GM18868 (cell line): Measurements from ENCODE around the gene MYBPC3.
"Not testable (repeated sequence)": the region's sequence is repeated elsewhere in the genome, so short reads cannot be mapped to it uniquely, and the experiment has no call there.

Experiments
- ATAC-seq: cut with Tn5 transposase; IDR thresholded peaks from one replicate; pipeline ENCODE4 v1.9.1; 2021; ENCODE audit warnings: mild to moderate bottlenecking, moderate library complexity; ENCODE audit not compliant: unreplicated experiment

MYBPC3 gene

DNA sequence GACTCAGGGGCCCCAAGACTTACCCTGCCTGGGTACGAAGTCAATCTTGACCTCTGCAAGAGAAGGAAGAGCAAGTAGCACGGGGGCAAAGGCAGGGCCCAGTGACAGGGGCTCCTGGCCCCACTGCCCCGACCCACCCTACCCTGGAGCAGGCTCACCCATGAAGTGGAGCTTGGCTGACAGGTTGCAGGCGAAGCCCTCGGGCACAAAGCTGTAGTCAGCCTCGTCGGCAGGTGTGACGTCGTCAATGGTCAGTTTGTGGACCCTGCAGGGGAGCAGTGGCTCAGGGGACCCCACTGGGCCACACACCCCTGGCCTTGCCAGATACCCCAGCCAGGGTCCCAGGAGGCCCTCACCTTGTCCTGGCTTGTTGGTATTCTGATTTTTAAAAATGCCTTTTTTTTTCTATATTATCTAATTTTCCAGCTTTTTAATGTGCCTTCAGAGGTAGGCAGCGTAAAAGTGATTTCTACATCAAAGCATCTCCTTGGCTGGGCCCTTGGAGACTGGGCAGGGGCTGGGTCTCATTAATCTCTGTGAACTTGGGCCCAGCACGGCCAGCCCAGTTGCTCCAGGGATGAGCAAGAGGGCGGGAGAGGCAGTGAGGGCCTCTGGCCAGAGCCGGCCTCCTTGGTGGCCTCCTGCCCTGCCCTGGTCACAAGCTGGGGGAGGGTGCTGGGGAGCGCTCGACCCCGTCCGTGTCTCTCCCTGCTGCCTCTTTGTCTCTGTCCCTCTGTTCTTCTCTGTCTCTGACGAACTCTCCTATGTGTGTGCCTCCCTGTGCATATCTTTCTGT, 11.3 kb downstream of the MYBPC3 start:
- ATAC-seq, result no peak

DNA sequence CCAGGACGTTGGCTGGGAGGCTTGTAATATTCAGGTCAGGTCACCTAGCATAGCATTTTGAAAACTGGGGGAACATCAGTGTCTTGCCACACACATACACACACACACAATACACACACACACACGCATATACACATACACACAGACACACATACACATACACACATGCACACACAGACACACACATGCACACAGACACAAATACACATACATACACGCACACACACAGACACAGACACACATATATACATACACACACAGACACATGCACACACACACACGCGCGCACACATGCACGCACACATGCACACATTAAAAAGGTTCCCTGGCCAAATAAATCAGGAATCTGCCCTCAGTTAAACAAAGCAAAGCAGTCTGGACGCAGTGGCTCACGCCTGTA, 12.5 kb downstream of the MYBPC3 start:
- ATAC-seq, result no peak

DNA sequence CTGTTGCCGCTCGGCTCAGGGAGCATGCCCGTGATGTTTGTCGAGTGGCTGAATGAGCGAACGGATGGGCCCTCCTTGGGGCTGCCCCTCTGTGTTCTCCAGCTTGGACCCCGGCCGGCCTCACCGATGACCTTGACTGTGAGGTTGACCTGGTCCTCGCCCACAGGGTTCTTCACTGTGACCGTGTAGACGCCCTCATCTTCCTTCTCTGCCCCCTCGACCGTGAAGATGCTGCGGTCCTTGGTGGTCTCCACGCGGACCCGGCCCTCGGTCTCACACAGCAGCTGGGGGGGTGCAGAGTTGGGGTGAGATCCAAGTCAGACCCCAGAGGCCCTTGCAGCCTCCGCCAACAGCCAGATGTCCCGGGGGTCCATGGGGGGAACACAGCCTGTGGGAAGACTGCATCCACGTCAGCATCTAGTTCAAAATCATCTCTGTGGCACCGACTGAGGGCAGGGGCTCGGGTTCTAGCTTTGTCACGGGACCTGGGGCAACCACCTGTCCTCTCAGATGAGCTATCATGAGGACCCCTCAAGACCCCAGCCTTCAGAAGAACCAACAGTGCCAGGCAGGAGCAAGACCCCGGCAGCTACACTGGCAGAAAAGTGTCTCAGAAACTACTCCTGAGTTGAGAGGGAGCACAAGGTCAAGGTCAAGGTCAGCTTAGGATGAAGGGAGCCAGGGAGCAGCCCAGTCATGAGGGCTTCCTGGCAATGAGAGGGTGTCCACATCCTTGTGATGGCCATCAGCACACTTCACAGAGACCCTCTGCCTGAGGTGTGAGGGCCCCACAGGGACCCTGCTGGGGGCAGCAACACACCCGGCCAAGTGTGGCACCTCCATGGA, 13.9 kb downstream of the MYBPC3 start:
- no peak for ATAC-seq

DNA sequence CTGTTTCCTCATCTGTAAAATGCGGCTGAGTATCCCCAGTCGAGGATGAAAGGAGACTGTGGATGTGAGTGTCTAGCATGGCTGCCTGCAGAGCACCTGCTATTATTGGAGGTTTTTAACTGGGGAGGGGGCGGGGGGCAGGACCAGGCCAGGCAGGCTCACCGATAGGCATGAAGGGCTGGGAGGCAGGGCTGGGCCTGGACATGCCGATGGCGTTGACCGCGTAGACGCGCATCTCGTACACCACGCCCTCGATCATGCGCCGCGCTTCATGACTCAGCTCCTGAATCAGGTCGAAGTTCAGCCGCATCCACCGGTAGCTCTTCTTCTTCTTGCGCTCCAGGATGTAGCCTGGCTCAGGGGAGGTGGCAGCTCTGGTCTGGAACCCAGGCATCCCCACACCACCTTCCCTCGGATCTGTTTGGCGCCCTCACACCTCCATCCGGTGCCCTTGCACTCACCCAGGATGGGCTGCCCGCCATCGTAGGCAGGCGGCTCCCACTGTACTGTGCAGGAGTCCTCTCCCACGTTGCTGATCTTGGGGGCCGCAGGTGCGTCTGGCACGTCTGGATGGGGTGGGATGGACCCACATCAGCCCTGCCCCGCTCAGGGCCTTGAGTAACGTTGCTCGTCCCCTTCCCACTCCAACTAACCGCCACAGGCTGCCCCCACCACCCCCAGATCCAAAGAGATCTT, 15.1 kb downstream of the MYBPC3 start:
- no peak for ATAC-seq

DNA sequence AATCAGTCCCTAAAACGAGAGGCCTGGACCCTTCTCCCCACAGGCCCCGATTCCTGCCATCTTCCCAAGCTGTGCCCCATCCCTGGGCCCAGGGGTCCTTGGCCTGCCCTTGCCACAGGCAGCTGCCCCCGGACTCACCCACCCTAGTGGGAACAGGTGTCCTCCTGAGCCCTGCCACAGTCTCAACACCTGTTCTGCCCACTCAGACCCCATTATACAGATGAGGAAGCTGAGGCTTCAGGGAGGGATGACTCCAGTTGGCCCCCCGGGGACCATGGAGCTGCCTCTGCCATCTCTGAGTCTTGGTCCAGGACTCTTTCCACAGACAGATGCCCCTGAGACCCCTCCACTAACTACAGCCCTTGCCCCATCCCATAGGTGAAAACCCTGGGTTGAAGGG, 15.9 kb downstream of the MYBPC3 start:
- ATAC-seq, result no peak

DNA sequence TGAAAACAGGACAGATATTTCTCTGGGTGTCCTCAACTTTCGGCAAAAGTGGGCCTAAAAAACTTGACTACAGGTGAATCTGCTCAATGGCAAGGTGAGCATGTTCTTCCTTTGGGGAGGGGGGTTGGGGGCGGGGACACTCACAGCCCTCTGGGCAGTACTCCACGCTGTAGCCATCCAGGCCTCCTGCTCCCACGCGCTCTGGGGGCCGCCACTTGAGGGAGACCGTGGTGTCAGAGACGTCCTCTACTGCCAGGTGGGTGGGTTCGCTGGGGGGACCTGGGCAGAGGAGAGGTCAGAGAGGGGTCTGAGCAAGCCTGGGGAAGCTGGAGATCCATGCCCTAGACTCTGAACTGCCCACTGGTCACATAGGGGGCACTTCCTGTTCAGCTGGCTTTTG, 16.8 kb downstream of the MYBPC3 start:
- ATAC-seq, result no peak

DNA sequence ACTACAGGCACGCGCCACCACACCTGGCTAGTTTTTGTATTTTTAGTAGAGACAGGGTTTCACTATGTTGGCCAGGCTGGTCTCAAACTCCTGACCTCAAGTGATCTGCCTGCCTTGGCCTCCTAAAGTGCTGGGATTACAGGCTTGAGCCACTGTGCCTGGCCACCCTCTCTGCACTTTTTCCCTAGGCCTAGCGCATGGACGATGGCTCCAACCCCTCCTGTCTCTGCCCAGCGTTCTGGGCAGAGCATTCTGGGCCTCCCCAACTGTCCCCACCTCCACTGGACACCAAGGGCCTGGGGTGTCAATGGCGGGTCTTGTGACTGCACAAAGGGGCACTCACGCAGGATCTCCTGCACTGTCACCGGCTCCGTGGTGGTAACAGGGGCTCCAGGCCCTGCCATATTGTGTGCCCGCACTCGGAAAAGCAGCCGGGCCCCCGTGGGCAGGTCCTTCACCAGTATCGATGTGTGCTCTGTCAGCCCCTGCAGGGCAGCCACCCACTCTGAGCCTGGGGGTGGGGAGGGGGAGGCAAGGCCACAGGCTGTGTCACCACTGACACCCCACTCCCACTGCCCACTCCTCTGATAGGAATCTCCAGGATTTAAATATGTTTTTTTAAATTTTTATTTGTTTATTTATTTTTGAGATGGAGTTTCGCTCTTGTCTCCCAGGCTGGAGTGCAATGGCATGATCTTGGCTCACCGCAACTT, 17.6 kb downstream of the MYBPC3 start:
- ATAC-seq, result not testable (repeated sequence)

DNA sequence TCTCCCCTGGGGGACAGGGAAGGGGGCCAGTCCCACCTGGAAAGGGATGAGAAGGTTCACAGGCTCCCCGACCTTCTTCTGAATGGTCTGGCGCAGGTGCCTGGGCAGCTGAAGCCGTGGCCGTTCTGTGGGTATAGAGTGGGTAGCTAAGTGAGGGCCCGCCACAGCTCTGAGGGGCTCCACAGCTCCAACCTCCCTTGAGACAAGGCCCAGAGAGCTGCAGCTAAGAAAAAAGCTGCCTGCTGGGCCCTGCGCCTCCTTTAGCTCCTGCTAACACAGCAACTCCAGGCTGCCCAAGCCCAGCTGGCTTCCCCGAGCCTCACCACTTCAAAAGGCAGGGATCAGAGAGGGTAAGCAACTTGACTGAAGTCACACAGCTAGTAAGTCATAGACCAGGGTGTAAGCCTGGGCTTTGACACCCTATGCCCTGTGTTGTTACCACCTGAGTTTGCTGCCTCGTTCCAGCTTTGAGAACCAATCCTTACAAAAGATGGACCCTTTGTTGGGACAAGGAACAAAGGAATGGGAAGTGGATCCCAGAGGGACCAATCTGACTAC, 18.5 kb downstream of the MYBPC3 start:
- no peak for ATAC-seq

DNA sequence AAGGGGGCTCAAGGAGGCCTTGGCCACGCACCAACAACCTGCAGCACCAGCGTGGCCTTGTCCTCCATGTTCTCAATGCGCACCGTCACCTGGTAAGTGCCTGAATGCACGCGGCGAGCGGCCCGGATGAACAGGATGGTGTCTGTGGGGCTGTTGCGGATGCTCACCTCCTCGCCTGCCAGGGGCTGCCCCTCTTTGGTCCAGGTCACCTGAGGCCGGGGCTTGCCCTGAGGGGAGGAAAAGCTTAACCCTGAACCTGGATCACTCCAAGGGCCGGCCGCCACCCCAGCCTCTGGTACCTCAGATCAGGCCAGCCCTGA, 19.0 kb downstream of the MYBPC3 start:
- ATAC-seq, result no peak

DNA sequence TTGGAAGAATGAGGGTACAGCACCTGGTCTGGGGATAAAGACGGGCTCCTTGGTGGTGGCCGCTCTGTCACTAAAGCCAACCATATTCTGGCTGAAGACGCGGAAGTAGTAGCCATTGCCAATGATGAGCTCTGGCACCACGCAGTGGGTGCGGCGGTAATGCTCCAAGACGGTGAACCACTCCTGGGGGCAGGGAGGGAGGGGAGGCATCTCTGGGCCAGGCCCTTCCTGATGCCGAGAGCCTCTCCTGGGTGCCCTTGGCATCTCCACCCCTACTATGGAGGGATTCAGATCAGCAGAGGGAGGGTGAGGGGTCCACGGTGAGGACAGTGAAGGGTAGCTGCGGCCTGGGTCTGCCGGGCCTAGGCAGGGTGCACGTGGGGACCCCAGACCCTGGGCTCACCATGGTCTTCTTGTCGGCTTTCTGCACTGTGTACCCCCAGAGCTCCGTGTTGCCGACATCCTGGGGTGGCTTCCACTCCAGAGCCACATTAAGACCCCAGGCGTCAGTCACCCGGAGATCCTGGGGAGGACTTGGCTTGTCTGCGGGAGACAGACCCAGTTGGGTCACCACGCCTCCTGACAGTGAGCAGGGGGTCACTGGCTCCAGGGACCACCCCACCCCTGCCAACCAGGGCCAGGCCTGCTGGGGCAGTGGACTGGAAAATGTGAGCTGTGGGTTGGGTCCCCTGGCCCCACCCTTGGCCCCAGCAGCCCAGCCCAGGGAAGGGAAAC, 19.5 kb downstream of the MYBPC3 start:
- ATAC-seq, result no peak

DNA sequence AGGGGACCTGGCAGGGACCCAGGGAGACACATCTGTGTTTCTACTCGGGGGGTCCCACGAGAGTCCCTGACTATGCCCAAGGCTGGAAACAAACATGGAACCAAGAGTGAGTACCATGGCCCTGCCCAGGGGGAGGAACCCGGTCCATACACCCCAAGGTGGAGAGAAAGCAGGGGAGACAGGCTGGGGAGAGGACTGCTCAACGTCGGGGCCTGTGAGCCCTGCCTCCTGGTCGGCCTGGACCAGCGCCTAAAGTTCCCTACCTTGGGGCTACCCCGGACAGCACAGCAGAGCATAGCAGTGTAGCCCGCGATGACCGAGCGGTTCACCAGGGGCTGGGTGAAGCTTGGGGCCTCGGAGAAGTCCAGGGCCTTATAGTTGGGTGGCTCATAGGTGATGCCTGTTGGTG, 20.2 kb downstream of the MYBPC3 start:
- ATAC-seq, result no peak

DNA sequence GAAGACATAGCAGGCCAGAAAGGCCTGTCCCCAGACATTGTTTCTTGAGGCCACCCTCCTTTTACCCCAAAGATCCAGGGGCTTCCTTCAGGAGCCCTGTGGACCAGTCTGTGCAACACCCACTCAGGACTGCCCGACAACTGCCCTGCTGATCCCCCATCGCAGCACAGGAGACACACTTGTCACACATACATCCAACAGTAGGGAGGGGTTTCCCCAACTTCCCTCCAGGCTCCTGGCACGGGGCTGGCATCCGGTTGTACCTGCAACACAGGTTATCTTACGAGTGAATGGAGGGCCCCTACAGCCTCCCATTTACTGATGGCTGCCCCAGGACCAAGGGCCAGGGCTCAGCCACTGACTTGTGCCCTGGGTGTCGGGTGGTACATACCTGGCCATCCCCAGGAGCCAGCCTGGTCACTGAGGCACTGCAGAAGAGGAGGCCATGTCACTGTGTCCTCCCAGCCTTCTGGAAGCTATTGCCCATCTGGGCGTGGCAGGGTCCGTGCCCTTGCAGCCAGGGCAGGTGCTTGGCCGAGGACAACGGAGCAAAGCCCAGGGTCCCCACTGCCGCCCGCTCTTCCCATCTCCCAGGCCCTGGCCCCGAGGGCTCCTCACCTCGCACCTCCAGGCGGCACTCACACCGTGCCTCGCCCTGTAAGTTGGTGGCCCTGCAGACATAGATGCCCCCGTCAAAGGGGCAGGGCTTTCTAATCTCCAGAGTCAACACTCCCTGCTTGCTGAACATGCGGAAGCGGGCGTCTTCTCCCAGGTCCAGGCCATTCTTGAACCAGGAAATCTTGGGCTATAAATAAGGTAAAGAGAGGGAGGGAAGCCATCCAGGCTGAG, 20.8 kb downstream of the MYBPC3 start:
- no peak for ATAC-seq

DNA sequence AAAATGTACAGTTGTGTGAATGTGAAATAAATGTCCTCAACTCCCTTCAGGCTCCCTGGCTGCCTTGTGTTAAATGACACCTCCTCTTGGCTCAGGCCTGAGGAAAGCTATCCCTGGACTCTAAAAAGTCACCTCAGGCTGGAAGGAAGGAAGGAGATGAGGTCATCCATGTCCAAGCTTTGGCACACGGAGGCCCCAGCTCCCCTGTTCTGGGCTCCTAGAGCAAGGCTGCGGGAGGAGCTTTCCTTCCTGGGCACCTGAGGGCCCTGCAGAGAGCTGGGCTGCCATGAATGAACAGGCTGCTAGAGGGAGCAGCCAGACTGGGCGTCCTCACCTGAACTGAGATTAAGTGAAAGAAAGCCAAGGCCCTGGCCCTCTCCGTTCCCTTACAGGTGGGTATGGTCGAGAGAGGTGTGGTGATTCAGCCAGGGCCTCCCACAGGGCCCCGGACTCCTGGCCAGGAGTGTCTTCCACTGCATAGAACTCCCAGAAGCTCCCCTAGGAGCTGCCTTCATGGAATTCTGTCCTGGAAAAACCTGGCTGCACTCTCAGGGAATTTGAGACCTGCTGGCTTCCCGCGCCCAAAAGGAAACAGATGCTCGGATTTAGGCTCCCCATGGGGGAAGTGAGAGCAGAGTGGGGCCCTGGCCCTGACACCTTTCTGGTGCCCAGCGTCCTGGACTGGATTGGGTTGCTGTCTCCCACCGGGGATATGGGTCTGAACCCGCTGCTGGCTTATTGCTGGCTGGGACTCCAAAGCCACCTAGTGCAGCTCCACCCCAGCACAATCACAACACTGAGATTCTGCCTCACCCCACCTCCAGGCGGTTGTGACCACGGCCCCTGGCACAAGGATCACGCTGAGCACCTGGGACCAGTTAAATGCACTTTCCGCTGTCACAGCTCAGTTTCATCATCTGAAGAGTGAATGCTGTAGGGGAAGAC, 22.2 kb downstream of the MYBPC3 start:
- no peak for ATAC-seq

DNA sequence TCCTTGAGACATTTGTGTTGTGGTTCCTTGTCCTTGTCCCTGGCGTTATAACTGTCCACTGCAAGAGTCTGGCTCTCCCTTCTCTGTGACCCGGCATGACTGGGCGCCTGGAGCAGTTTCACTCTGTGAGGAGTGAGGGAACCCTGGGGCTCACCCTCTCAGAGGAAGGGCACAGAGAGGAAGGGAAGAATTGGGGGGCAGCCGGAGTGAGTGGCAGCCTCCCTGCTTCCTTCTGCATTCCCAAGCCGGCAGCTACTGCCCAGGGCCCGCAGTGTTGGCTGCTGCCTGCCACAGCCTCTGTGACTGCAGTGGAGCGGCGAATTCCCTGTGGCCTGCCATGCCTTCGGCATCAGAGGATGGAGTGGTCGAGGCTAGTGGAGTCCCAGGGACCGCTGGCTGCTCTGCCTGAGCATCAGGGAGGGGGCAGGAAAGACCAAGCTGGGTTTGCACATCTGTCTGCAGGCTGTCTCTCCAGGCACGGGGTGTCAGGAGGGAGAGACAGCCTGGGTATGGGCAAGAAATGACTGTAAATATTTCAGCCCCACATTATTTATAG, 23.0 kb downstream of the MYBPC3 start:
- no peak for ATAC-seq

DNA sequence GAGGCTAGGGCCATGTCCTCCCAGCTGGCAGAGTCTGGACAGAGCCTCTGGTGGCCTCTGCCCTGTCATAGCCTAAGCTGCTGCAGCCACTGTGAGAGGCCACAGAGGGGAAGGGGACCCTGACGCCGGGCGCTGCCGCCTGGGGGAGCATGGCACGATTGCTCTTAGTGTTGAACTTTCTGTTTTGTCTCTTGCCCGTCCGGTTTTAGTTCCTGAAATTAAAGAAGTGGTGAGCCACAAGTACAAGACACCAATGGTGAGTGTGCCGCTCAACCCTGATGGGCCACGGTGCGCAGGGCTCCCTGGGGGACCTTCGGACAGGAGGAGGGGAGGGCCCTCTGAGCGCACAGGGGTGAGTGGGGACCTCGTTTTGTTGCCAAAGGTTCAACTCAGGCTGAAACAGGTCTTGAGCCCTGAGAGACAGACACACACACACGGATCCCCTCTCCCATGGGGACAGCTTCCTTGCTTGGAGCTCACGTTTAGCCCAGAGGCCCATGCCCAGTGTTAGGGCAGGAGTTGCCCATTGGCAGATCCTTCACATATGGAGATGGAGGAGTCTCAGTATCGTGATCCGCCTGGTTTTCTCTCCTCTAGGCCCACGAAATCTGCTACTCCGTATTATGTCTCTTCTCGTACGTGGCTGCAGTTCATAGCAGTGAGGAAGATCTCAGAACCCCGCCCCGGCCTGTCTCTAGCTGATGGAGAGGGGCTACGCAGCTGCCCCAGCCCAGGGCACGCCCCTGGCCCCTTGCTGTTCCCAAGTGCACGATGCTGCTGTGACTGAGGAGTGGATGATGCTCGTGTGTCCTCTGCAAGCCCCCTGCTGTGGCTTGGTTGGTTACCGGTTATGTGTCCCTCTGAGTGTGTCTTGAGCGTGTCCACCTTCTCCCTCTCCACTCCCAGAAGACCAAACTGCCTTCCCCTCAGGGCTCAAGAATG, 23.8 kb downstream of the MYBPC3 start:
- ATAC-seq, result peak; percentile 84

DNA sequence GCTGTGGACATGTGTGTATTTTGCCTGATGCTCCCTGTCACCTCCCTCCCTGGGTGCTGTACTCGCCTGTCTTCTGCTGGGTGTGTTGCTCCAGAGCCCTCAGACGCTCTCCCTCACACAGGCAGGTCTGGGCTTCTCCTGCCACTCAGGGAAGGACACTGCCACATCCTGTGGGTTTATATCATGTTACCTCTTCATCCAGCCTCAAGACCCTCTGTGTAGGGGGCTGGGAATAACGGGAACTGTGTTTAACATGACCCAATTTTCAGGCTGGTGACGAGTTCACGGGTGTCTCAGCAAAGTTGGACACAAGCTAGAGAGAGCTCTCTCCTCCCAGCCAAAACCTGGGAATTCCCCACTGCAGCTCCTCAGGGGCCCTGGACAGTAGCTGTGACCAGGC, 24.6 kb downstream of the MYBPC3 start:
- no peak for ATAC-seq

DNA sequence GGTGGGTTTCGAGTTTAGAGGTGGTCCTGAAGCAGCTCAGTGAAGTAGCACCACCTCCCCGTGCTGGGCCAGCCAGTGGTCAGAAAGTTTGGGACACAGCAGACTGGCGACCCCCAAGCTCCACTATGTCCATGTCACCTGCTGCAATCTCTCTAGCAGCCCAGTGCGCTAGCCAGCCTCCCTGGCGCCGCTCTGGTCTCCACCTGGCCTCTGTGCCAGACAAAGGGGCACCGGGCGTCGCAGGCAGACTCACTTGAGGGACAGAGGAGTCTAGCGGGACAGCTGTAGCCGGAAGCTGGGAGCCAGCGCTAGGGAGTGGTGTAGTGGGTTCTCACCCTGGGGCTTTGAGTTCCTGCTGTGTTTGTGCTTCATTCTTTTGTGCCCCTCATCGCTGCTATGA, 25.5 kb downstream of the MYBPC3 start:
- no peak for ATAC-seq
